SJCRH30 (cell line): ENCODE data around the gene CHN1. TPM values are rescaled to one million over a fixed set of nuclear protein-coding genes. Genes with fewer than 3 reads are reported as not detected.

Experiments used
- DNase-seq, 2 experiments: peaks; one replicate each; pipeline ENCODE4 v3.0.0-alpha.2; 2015 to 2020
- H3K27ac ChIP-seq: fragments of 250-450 bp; sonication (Bioruptor Pico); 2 replicates; pipeline ENCODE4 v1.5.1; 2020; ENCODE audit warnings: mild to moderate bottlenecking, moderate library complexity
- H3K27me3 ChIP-seq: fragments of 250-450 bp; sonication (Bioruptor Pico); 2 replicates; pipeline ENCODE4 v1.5.1; 2020; ENCODE audit warnings: mild to moderate bottlenecking, moderate library complexity
- H3K36me3 ChIP-seq: fragments of 250-450 bp; sonication (Bioruptor Pico); 2 replicates; pipeline ENCODE4 v1.5.1; 2020; ENCODE audit warnings: mild to moderate bottlenecking, moderate library complexity
- H3K4me1 ChIP-seq: fragments of 250-450 bp; sonication (Bioruptor Pico); 2 replicates; pipeline ENCODE4 v1.5.1; 2020; ENCODE audit warnings: mild to moderate bottlenecking, moderate library complexity
- H3K4me3 ChIP-seq: fragments of 250-450 bp; sonication (Bioruptor Pico); 2 replicates; pipeline ENCODE4 v1.5.1; 2020; ENCODE audit warnings: mild to moderate bottlenecking, moderate library complexity
- H3K9me3 ChIP-seq: fragments of 250-450 bp; sonication (Bioruptor Pico); replicated peaks from 2 replicates; pipeline ENCODE4 v1.5.1; 2020; ENCODE audit warnings: mild to moderate bottlenecking, moderate library complexity
- total RNA-seq: library from RNA; depleted of rRNA; stranded (reverse); fragments of >200 nt; shearing (Covaris generic); gene quantifications from 2 replicates; pipeline ENCODE4 v1.2.3, GENCODE V29; 2014; rRNA removed

CHN1 gene
- 66.2 and 71.8 TPM in 2 replicates for total RNA-seq

GRCh38 chr2:175004980-175005732 is at the start of gene CHN1:
Gene CHN1, minus strand, starts transcription at chr2:175005381. Its CDS starts 469 bp downstream, at chr2:175004912.
- H3K27ac ChIP-seq, result peak within 1 kb of the TSS; percentile 64
- no peaks in the 10 kb centered on the region for H3K9me3 ChIP-seq
- peaks cover 11% of the 10 kb centered on the region for H3K4me1 ChIP-seq
- H3K27me3 ChIP-seq, result no peaks in the 10 kb centered on the region
- peak; percentile 91 to 95 for DNase-seq
- no peaks in the 10 kb centered on the region for H3K36me3 ChIP-seq
- peak within 1 kb of the TSS; percentile 90 for H3K4me3 ChIP-seq

DNA sequence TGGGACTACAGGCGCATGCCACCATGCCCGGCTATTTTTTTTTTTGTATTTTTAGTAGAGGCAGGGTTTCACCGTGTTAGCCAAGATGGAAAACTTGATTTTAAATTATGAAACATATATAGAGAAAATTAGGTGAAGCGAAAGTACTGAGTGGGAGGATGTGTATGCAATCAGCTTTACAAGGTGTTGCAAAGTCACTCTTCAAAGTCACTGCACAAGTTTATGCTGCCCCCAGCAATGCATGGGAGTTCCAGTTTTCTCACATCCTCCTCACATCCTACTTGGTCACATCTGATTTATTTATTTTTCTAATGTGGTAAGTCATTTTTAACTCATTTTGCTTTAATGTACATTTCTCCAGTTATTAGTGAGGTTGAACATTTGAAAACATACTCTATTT is 49.2 kb upstream of the CHN1 start:
- H3K36me3 ChIP-seq, result peaks cover 5% of the 10 kb centered on the region; the same call in 1 of the 2 replicates
- H3K27me3 ChIP-seq, result no peaks in the 10 kb centered on the region
- DNase-seq, result no peak
- no peaks in the 10 kb centered on the region for H3K9me3 ChIP-seq
- H3K27ac ChIP-seq, result no peak overlapping the region
- H3K4me3 ChIP-seq, result no peak overlapping the region
- no peaks in the 10 kb centered on the region for H3K4me1 ChIP-seq

DNA sequence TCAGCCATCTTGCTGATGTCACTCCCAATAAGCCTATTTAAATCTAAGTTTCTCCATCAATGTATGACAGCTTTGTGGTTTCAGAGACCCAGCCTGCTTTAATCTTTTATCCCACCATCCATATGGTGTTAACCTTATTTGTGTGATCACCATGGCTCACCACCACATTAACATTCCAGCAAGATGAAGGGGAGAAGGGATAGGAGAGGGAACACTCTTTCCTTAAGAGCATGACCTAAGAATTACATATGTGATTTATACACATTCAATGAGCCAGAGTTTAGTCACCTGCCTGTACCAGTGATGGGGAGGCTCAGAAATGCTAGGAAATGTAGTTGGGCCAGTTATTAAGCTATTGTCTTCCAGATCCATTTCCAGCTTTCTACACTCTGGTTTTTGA is 44.5 kb upstream of the CHN1 start:
- H3K4me1 ChIP-seq, result no peaks in the 10 kb centered on the region
- no peak overlapping the region for H3K4me3 ChIP-seq
- no peaks in the 10 kb centered on the region for H3K27me3 ChIP-seq
- no peak for DNase-seq
- no peaks in the 10 kb centered on the region for H3K9me3 ChIP-seq
- no peaks in the 10 kb centered on the region for H3K36me3 ChIP-seq
- H3K27ac ChIP-seq, result no peak overlapping the region

DNA sequence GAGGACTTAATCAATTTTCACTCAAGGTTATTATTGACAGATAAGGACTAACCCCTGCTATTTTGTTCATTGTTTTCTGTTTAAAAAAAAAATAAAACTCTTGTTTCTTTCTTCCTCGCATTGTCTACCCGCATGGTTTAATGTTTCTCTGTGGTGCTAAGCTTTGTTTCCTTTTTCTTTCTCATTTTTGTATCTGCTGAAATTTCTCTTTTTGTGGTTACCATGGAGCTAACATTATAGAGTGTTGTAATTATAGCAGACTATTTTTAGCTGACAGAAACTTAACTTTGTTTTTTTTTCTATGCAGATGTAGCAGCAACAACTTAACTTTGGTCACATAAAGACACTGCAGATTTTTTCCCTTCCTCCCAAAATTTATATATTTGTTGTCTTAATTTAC is 43.1 kb upstream of the CHN1 start:
- DNase-seq, result no peak
- H3K36me3 ChIP-seq, result no peaks in the 10 kb centered on the region
- no peaks in the 10 kb centered on the region for H3K27me3 ChIP-seq
- no peaks in the 10 kb centered on the region for H3K9me3 ChIP-seq
- H3K27ac ChIP-seq, result no peak overlapping the region
- H3K4me3 ChIP-seq, result no peak overlapping the region
- H3K4me1 ChIP-seq, result no peaks in the 10 kb centered on the region

DNA sequence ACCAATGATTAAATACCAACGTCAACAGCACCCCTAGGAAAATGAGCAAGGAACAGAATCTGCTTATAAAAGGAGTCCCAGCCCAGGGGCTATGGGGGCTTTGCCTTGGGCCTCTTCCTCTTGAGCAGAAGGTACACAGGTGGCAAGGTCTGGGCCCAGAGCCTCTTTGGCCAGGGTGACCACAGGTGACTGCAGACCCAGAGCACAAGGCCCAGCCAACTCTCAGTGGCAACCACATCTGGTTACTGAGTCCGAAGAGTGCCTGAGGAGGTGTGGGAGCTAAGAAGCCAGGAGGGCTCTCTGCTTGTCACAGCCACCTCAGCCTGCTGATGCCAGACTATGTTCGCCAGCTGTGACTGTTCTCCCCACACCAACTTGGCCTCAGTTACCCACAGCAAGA is 34.3 kb upstream of the CHN1 start:
- Histone ChIP-seq H3K27ac (no peak overlapping the region), H3K27me3 (no peaks in the 10 kb centered on the region; the same call in 1 of the 2 replicates), H3K4me1 (no peaks in the 10 kb centered on the region), H3K9me3 (no peaks in the 10 kb centered on the region), H3K36me3 (no peaks in the 10 kb centered on the region), H3K4me3 (no peak overlapping the region)
- DNase-seq, result no peak

DNA sequence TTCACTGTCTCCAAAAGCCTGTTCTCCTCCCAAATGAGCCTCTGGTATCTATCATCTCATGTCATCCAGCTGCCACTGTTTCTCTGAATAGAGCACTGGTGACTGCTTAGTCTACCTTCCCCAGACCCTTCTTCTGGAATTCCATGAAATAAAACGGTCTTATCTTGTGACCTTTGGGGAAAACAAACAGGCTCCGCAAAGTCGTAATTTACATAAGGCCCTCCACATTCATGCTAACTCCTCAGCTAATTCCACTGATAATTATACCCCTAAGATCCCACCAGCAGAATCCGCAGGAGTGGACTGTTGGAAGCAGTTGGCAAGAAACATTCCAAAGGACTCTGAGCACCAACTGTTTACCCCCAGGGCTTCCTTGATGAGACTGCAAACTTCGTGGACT is 33.9 kb upstream of the CHN1 start:
- Histone ChIP-seq H3K4me1 (no peaks in the 10 kb centered on the region), H3K36me3 (no peaks in the 10 kb centered on the region), H3K4me3 (no peak overlapping the region), H3K27ac (no peak overlapping the region), H3K27me3 (no peaks in the 10 kb centered on the region; the same call in 1 of the 2 replicates), H3K9me3 (no peaks in the 10 kb centered on the region)
- DNase-seq, result no peak

DNA sequence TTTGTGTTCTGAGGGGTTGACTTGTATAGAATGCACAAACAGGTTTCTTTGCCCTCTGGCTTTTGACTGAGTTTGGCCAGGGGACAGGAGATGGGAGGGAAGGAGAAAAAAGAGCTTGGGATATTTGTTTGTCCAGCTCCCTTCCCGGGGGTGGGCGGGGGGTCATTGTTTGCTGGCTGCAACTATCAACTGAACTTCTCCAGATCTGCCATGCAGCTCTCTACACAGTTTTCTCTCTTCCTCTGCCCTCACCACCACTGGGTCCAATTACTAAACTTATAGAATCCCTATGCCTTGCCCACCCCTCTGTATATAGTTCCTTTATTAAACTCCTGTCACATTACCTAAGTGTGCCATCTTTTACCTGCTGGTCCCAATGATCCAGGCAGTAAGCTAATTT is 32.8 kb upstream of the CHN1 start:
- no peak overlapping the region for H3K4me3 ChIP-seq
- H3K27ac ChIP-seq, result no peak overlapping the region
- H3K36me3 ChIP-seq, result no peaks in the 10 kb centered on the region
- no peak for DNase-seq
- no peaks in the 10 kb centered on the region; the same call in 1 of the 2 replicates for H3K27me3 ChIP-seq
- H3K4me1 ChIP-seq, result no peaks in the 10 kb centered on the region
- H3K9me3 ChIP-seq, result no peaks in the 10 kb centered on the region

GRCh38 chr2:175036582-175037018 is 31.4 kb upstream of the CHN1 start:
- no peaks in the 10 kb centered on the region for H3K36me3 ChIP-seq
- DNase-seq, result peak in 1 of 2 experiments; percentile 34

GRCh38 chr2:175035806-175036205 is 30.6 kb upstream of the CHN1 start:
- no peaks in the 10 kb centered on the region for H3K27me3 ChIP-seq
- H3K9me3 ChIP-seq, result no peaks in the 10 kb centered on the region
- no peaks in the 10 kb centered on the region for H3K4me1 ChIP-seq
- DNase-seq, result no peak
- no peak overlapping the region for H3K4me3 ChIP-seq
- H3K27ac ChIP-seq, result no peak overlapping the region
- no peaks in the 10 kb centered on the region for H3K36me3 ChIP-seq

More at GRCh38 chr2:175036582-175037018, 31.4 kb upstream of the CHN1 start:
- Histone ChIP-seq H3K4me1 (no peaks in the 10 kb centered on the region), H3K27me3 (no peaks in the 10 kb centered on the region; the same call in 1 of the 2 replicates), H3K9me3 (no peaks in the 10 kb centered on the region), H3K4me3 (no peak overlapping the region), H3K27ac (no peak overlapping the region)

DNA sequence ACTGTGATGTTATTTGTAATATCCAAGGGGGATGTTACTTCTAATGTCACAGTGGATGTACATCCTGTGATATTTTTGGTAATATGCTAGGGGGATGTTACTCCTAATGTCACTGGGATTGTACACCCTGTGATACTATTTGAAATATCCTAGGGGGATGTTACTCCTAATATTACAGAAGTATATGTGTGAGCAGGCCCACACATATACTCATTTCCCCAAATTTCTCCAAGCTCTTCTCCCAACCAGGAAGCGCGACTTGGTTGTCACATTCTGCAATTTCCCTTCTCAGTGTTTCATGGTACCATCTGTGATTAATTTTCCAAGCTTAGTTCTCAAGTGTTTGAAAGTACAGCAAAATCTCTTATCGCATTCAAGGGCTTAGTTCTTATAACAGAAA is 29.5 kb upstream of the CHN1 start:
- Histone ChIP-seq H3K27ac (no peak overlapping the region), H3K36me3 (no peaks in the 10 kb centered on the region), H3K4me3 (no peak overlapping the region), H3K27me3 (no peaks in the 10 kb centered on the region), H3K9me3 (no peaks in the 10 kb centered on the region), H3K4me1 (no peaks in the 10 kb centered on the region)
- DNase-seq, result no peak

DNA sequence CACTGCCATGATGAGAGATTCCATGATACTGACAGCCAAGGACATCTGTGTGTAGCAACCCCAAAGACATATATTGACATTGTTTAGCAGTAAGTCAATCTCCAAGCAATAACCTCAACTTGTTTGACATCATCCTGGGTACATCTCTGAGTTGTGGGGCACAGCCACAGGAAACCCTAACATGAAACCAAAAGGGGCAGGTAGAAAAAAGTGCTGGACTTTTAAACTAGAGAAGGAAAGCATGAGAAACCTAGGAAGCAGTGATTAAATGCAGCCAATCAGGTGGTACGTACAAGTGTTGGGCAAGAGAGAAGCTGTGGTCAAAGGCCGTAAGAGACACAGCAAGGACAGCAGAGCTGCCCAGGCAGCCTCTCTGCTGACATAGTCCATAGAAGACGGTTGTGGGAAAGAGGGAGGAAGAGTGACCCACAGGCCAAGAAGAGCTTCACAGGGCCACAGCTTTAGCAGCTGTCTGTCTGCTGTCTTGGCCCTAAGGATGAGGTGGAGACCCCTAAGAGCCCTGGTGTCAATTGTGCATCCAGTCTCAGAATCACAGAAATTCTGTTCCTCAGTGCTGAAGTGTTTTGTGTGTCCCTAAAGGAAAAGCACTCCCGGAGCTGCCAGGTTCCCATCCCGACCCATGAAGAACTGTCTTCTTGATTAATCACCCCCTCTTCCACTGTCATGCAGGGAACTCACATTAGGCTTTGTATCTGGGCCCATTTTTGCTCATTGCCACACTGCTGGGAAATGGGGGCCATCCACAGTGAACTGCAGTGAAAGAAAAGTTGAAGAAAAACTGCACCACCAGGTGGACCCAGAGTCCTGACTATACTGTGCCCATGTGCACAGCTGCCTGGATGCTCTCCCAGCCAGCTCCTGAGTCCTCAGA is 25.4 kb upstream of the CHN1 start:
- peaks cover 11% of the 10 kb centered on the region; the same call in 1 of the 2 replicates for H3K4me1 ChIP-seq
- no peak overlapping the region for H3K4me3 ChIP-seq
- peak; percentile 51 to 78 for DNase-seq
- H3K27me3 ChIP-seq, result no peaks in the 10 kb centered on the region
- H3K27ac ChIP-seq, result no peak overlapping the region
- no peaks in the 10 kb centered on the region for H3K36me3 ChIP-seq
- H3K9me3 ChIP-seq, result no peaks in the 10 kb centered on the region

GRCh38 chr2:175027755-175028154 is 22.6 kb upstream of the CHN1 start:
- H3K27me3 ChIP-seq, result no peaks in the 10 kb centered on the region
- no peaks in the 10 kb centered on the region for H3K36me3 ChIP-seq
- no peaks in the 10 kb centered on the region for H3K9me3 ChIP-seq
- DNase-seq, result no peak
- peaks cover 14% of the 10 kb centered on the region; the same call in 1 of the 2 replicates for H3K4me1 ChIP-seq
- peak overlapping the region; percentile 34 for H3K4me3 ChIP-seq
- peak overlapping the region; percentile 62 for H3K27ac ChIP-seq

GRCh38 chr2:175026385-175026784 is 21.2 kb upstream of the CHN1 start:
- DNase-seq, result no peak
- Histone ChIP-seq H3K4me3 (no peak overlapping the region), H3K9me3 (no peaks in the 10 kb centered on the region), H3K4me1 (peaks cover 14% of the 10 kb centered on the region; the same call in 1 of the 2 replicates), H3K36me3 (no peaks in the 10 kb centered on the region), H3K27me3 (no peaks in the 10 kb centered on the region), H3K27ac (no peak overlapping the region)

DNA sequence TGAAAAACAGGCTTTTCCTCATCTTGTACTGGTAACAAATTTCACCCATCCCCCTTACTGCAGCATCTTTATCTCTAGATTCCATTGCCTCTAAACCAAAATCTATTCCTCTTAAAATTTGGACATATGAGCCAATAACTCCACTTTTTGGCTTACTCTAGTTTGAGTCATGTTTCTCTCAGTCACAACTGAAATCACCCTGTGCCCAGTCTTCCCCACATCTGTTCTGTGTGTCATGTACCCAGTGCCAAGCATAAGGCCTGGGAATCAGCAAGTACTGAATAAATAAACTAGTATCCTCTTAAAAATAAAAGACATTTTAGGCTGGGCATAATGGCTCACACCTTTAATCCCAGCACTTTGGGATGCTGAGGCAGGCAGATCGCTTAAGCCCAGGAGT is 20.8 kb upstream of the CHN1 start:
- H3K27ac ChIP-seq, result no peak overlapping the region
- H3K4me1 ChIP-seq, result peaks cover 14% of the 10 kb centered on the region; the same call in 1 of the 2 replicates
- H3K36me3 ChIP-seq, result no peaks in the 10 kb centered on the region
- no peaks in the 10 kb centered on the region for H3K9me3 ChIP-seq
- DNase-seq, result no peak
- H3K4me3 ChIP-seq, result no peak overlapping the region
- H3K27me3 ChIP-seq, result no peaks in the 10 kb centered on the region

GRCh38 chr2:175025233-175025632 is 20.1 kb upstream of the CHN1 start:
- DNase-seq, result no peak
- H3K27me3 ChIP-seq, result no peaks in the 10 kb centered on the region
- H3K4me1 ChIP-seq, result peaks cover 14% of the 10 kb centered on the region; the same call in 1 of the 2 replicates
- no peaks in the 10 kb centered on the region for H3K9me3 ChIP-seq
- no peak overlapping the region for H3K27ac ChIP-seq
- no peaks in the 10 kb centered on the region for H3K36me3 ChIP-seq
- no peak overlapping the region for H3K4me3 ChIP-seq
